GM18858 (cell line): ENCODE measurements around the gene NLN.
"Not testable (repeated sequence)": the region's sequence is repeated elsewhere in the genome, so short reads cannot be mapped to it uniquely, and the experiment has no call there.

Experiments
- ATAC-seq: cut with Tn5 transposase; IDR thresholded peaks from one replicate; pipeline ENCODE4 v1.9.1; 2021; ENCODE audit not compliant: unreplicated experiment

Gene NLN

DNA sequence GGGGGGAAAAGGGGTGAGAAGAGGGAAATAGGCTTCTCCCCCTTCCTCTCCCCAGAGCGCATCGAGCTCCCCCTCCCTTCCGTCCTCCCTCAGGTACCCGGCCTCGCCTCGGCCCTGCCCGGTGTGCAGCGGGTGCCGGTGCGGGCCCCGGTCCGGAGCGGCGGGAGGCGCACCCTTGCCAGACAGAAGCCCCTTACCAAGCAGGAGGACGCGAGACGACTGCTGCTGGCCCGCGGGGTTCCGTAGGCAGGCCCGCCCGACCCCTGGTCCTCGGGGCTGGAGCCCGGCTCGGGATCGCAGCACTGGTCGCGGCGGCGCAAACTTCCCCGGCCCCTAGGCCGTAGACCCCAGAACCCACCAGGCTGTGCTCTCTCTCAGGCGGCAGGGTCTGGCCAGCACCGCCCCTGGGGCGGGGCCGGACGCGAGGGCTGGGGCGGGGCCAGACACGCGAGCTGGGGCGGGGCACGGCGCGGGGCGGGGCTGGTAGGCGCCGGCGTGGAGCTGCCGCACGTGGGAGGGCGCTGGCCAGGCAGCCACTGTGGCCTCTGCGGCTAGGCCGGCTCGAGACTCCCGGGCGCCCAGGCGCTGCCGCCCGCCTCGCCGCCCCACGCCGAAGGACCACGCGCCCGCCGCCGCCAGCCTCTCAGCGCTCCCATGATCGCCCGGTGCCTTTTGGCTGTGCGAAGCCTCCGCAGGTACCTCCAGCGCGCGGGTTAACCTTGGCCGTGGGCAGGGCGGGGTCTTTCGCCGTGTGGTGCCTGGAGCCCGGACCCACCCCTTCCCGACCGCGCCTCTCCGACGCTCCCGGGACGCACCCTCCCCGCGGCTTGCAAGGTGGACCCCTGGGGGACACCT lies at the start of gene NLN, which contains the start of gene SGTB:
Gene NLN (plus strand): TSS at position 486 of the 855 bp plus-strand sequence. CDS start 169 bp downstream, at position 655.
Gene SGTB (minus strand): TSS at position 390 of the 855 bp plus-strand sequence. CDS start 1,302 bp downstream, outside the sequence.
- peak; percentile 73 for ATAC-seq

- no peak for ATAC-seq
These were observed 49.2 kb upstream of the NLN start for GRCh38 chr5:65672796-65673195.

DNA sequence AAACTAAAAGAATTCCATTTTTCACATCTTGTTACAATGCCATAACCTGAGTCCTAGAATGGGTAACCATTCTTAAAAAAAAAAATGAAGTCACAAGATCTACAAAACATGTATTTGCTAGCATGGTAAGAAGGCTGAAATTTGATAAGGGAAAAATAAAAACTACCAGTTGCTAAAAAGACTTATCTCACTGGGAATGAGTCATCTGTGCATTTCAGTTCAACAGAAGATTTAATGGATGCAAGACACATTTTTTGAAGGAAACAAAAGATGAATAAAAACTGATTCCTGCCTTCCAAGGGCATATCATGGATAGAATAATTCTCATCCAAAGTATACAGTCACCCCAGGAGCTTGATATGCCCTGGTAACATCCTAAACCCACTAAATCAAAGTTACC lies 47.3 kb upstream of the NLN start:
- no peak for ATAC-seq

- not testable (repeated sequence) for ATAC-seq
These were observed 45.9 kb upstream of the NLN start for GRCh38 chr5:65676056-65676455.

DNA sequence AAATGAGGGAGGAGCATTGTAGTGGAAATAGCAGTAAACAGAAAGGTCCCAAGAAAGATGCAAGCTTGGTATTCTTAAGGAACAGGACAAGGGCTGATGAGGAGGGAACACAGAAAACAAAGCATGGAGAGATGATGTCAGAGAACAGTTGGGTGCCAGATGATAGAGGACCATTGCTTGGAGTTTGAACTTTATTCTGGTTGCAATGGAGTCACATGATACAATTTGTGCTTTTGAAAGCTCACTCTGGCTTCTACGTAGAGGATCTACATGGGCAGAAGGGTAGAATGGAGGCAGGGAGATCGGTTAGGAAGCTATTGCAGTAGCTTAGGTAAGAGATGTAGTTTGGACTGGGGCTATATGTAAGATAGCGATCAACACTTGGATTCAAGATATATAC lies 39.9 kb upstream of the NLN start:
- no peak for ATAC-seq

DNA sequence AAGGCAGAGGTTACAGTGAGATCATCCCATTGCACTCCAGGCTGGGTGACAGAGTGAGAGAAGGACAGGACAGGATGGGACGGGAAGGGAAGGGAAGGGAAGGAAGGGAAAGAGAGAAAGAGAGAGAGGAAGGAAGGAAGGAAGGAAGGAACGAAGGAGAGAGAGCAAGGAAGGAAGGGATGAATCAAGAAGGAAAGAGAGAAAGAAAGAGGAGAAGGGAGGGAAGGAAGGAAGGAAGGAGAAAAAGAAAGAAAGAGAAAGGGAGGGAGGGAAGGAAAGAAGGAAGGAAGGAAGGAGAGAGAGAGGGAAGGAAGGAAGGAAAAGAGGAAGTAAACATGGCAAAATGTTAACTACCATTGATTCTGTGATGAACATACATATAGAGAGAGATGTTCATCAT lies 28.9 kb upstream of the NLN start:
- no peak for ATAC-seq

- peak; percentile 48 for ATAC-seq
These were observed 26.7 kb upstream of the NLN start for GRCh38 chr5:65695162-65695755.

- ATAC-seq: no peak
These were observed 26.1 kb upstream of the NLN start for GRCh38 chr5:65695896-65696295.

- no peak for ATAC-seq
These were observed 25.1 kb upstream of the NLN start for GRCh38 chr5:65696892-65697291.

- ATAC-seq: no peak
These were observed 22.7 kb upstream of the NLN start for GRCh38 chr5:65699338-65699737.

- no peak for ATAC-seq
These were observed 20.0 kb upstream of the NLN start for GRCh38 chr5:65702036-65702435.

GRCh38 chr5:65704621-65705239 lies 17.3 kb upstream of the NLN start:
- no peak for ATAC-seq

- no peak for ATAC-seq
These were observed 14.3 kb upstream of the NLN start for GRCh38 chr5:65707663-65708062.

DNA sequence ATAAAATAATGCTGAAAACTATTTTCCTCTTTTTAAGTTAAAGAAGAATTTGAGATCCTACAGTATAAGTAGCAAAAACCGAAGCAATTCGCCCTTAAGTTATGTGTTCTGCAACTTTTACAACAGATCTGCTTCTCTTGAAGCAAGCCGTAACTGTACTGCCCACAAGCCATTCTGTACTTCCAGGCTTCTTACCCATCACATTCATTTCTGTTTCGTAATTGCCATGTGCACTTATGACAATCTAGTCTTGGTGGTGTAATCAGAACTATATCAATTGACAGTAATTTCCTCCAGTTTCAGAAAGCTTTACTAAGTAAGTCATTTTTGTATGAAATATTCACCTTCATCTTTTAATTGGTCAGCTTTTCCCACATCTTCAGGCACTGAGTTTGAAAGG lies 13.9 kb upstream of the NLN start:
- no peak for ATAC-seq

DNA sequence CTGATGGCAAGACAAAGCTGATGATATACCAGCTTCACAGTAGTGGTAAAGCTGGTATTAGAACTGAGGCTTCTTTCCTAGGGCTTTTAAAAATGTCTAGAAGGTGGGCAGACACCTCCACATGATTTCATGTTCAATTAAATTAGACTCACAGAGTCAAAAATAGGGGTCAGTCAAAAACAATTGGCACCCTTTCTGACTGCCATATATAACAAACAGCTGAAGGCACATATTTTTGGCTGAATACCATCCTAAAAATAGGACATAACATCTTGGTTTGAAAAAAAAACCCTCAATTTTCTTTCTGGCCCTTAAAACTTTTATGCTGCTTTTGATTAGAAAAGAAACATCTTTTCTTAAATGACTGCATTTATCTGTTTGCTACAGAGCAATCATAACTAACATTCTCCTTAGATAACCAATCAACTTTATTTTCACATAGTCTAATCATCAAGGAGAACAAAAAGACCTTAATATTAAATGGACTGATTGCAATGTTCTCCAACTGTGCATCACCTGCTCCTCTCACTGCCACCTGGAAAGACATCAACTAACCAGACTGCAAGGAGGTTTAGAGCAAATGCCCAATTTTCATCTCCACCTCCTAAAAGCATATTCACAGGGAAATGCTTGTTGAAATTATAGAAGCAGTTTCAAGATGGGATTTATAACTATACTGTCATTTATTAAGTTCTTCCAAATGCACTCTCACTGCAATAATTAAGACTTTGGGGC lies 3.3 kb upstream of the NLN start:
- no peak for ATAC-seq

- ATAC-seq: peak; percentile 45
These were observed 820 bp upstream of the NLN start for GRCh38 chr5:65721050-65721719.

GRCh38 chr5:65722575-65723403 lies 784 bp downstream of the NLN start:
- ATAC-seq: no peak

GRCh38 chr5:65727491-65728156 lies 5.6 kb downstream of the NLN start:
- ATAC-seq: no peak

DNA sequence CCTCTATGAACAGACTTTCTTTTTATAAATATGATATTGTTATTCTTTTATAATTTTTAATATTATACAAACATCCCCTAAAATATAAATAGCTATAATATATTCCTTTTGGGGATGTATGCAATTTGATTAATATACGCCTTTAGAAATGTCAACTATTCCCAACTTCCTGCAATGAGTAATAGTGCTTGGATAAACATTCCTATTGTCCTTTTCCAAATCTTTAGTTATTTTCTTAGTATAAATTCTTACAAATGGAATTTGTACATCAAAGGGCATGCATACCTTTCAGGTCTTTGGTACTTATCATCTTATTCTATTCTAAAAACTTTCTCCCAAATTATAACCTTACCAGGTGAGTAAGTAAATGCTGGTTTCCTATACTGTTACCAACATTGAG lies 6.2 kb downstream of the NLN start:
- no peak for ATAC-seq
